ENCODE results near the gene CD1D.
A peak's percentile ranks its signal among the peaks of the same experiment; 100 is the strongest.

CD1D gene

DNA sequence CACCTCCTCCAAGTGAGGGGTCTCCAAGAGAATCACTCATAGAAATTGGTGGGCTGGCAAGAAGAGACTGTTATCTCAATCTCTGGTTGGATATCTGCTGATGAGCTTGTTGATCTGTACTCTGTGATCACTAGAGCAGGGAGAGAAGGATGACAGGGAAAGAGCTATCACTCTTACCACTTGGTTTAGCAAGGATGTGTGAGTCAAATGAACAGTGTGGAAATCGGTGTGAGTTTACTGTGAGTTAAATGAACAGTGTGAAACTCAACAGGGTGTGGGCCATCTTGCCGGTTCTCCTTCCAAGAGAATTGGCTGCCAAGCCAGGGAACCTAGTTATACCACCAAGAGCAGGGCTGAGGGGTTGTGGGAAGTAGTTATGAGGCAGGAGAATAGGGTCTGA, 33.3 kb upstream of the CD1D start:
- Histone ChIP-seq H3K4me3 (ENCODE audit: low read depth, low read length, poor library complexity, severe bottlenecking) (no peak overlapping the region), H3K9me3 (ENCODE audit: low read length) (no peaks in the 10 kb centered on the region), H3K27ac (ENCODE audit: low read depth, low read length, poor library complexity, severe bottlenecking) (no peak overlapping the region), H3K9ac (ENCODE audit: low read length) (no peak overlapping the region), H3F3A (ENCODE audit: insufficient read depth, low read length) (no peaks in the 10 kb centered on the region), H3K4me1 (ENCODE audit: insufficient read depth, low read length, severe bottlenecking) (peaks cover 15% of the 10 kb centered on the region), H4K20me1 (ENCODE audit: insufficient read depth, low read length) (no peaks in the 10 kb centered on the region), H2AFZ (ENCODE audit: low read length) (no peak overlapping the region), H3K36me3 (ENCODE audit: insufficient read depth, low read length) (no peaks in the 10 kb centered on the region; the same call in 1 of the 2 replicates), H3K27me3 (ENCODE audit: insufficient read depth, low read length) (no peaks in the 10 kb centered on the region), H3K9me2 (ENCODE audit: low read depth, low read length) (no peaks in the 10 kb centered on the region), H3K79me2 (ENCODE audit: insufficient read depth, low read length) (no peaks in the 10 kb centered on the region), H3K4me2 (ENCODE audit: low read length) (no peak overlapping the region)
- TF ChIP-seq, protein P1, sequence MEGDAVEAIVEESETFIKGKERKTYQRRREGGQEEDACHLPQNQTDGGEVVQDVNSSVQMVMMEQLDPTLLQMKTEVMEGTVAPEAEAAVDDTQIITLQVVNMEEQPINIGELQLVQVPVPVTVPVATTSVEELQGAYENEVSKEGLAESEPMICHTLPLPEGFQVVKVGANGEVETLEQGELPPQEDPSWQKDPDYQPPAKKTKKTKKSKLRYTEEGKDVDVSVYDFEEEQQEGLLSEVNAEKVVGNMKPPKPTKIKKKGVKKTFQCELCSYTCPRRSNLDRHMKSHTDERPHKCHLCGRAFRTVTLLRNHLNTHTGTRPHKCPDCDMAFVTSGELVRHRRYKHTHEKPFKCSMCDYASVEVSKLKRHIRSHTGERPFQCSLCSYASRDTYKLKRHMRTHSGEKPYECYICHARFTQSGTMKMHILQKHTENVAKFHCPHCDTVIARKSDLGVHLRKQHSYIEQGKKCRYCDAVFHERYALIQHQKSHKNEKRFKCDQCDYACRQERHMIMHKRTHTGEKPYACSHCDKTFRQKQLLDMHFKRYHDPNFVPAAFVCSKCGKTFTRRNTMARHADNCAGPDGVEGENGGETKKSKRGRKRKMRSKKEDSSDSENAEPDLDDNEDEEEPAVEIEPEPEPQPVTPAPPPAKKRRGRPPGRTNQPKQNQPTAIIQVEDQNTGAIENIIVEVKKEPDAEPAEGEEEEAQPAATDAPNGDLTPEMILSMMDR (IDR thresholded peaks at IDR 0.05; ENCODE audit: low read length) = no peak
- no peak for TF ChIP-seq EZH2 (IDR thresholded peaks at IDR 0.05; ENCODE audit: borderline replicate concordance, low read length)

DNA sequence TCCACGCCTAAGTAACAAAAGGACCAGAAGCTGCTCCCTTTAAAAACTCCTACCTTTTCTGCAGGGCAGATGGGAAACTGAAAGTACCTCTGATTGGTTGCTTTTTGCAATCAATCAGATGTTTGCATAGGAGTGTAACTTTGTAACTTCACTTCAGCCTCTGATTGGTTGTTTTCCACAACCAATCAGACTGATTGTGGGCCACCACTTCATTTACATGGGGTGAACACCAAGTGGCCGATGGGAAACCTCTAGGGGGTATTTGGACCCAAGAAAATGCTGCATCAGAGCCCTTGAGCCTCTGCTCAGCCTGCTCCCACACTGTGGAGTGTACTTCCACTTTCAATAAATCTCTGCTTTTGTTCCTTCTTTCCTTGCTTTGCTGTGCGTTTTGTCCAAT, 32.8 kb upstream of the CD1D start:
- H3K9ac ChIP-seq (ENCODE audit: low read length) = no peak overlapping the region
- TF ChIP-seq, protein P1 (IDR thresholded peaks at IDR 0.05; ENCODE audit: low read length) = no peak
- no peak for TF ChIP-seq EZH2 (IDR thresholded peaks at IDR 0.05; ENCODE audit: borderline replicate concordance, low read length)
- no peak overlapping the region for H3K4me3 ChIP-seq (ENCODE audit: low read depth, low read length, poor library complexity, severe bottlenecking)
- H3K36me3 ChIP-seq (ENCODE audit: insufficient read depth, low read length) = no peaks in the 10 kb centered on the region; the same call in 1 of the 2 replicates
- no peaks in the 10 kb centered on the region for H3K79me2 ChIP-seq (ENCODE audit: insufficient read depth, low read length)
- H2AFZ ChIP-seq (ENCODE audit: low read length) = no peak overlapping the region
- H4K20me1 ChIP-seq (ENCODE audit: insufficient read depth, low read length) = no peaks in the 10 kb centered on the region
- no peaks in the 10 kb centered on the region for H3K9me2 ChIP-seq (ENCODE audit: low read depth, low read length)
- H3K4me2 ChIP-seq (ENCODE audit: low read length) = no peak overlapping the region
- H3K9me3 ChIP-seq (ENCODE audit: low read length) = no peaks in the 10 kb centered on the region
- H3F3A ChIP-seq (ENCODE audit: insufficient read depth, low read length) = no peaks in the 10 kb centered on the region
- peaks cover 15% of the 10 kb centered on the region for H3K4me1 ChIP-seq (ENCODE audit: insufficient read depth, low read length, severe bottlenecking)
- no peak overlapping the region for H3K27ac ChIP-seq (ENCODE audit: low read depth, low read length, poor library complexity, severe bottlenecking)
- H3K27me3 ChIP-seq (ENCODE audit: insufficient read depth, low read length) = no peaks in the 10 kb centered on the region

DNA sequence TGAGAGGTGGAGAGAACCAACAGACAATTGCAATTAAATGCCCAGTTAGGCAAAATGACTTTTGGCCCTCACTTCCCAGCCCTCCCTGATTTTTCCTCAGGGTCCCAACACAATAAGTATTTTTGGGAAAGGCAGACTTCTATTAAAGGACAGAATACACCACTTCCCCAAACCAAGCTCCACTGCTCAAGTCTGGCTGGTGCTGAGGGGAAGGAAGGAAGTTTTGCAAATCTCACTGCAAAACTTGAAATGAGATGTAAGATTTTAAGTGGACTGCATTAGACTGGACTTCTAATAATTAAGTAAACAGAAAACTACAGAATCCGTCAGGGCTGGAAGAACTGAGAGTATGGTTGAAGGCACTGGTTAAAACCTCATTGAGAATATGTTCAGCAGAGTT, 32.2 kb upstream of the CD1D start:
- Histone ChIP-seq H3K4me1 (ENCODE audit: insufficient read depth, low read length, severe bottlenecking) (peaks cover 15% of the 10 kb centered on the region), H3K4me2 (ENCODE audit: low read length) (no peak overlapping the region), H3K9me2 (ENCODE audit: low read depth, low read length) (no peaks in the 10 kb centered on the region), H3K4me3 (ENCODE audit: low read depth, low read length, poor library complexity, severe bottlenecking) (no peak overlapping the region), H2AFZ (ENCODE audit: low read length) (0 out of 2 replicates have a peak overlapping the region, but pooled peaks have one; percentile 7), H3K27me3 (ENCODE audit: insufficient read depth, low read length) (no peaks in the 10 kb centered on the region), H3K27ac (ENCODE audit: low read depth, low read length, poor library complexity, severe bottlenecking) (no peak overlapping the region), H3K79me2 (ENCODE audit: insufficient read depth, low read length) (no peaks in the 10 kb centered on the region), H4K20me1 (ENCODE audit: insufficient read depth, low read length) (no peaks in the 10 kb centered on the region), H3K9ac (ENCODE audit: low read length) (no peak overlapping the region), H3K9me3 (ENCODE audit: low read length) (no peaks in the 10 kb centered on the region), H3F3A (ENCODE audit: insufficient read depth, low read length) (no peaks in the 10 kb centered on the region), H3K36me3 (ENCODE audit: insufficient read depth, low read length) (no peaks in the 10 kb centered on the region; the same call in 1 of the 2 replicates)
- TF ChIP-seq, protein P1 (IDR thresholded peaks at IDR 0.05; ENCODE audit: low read length) = no peak
- no peak for TF ChIP-seq EZH2 (IDR thresholded peaks at IDR 0.05; ENCODE audit: borderline replicate concordance, low read length)

Data from OCI-LY1 (cell line).